ENCODE data around the gene DPF1.
"Not testable (repeated sequence)": the region's sequence is repeated elsewhere in the genome, so short reads cannot be mapped to it uniquely, and the experiment has no call there.

DPF1 gene

GRCh38 chr19:38250821-38251563 lies 27.0 kb upstream of the DPF1 start:
- DNase-seq (ENCODE audit: low read depth, low spot score): no peak

GRCh38 chr19:38250428-38250820 lies 26.4 kb upstream of the DPF1 start:
- no peak for DNase-seq (ENCODE audit: low read depth, low spot score)

- no peak for DNase-seq (ENCODE audit: low read depth, low spot score)
Measured at GRCh38 chr19:38248421-38248820, 24.4 kb upstream of the DPF1 start.

- DNase-seq (ENCODE audit: low read depth, low spot score): no peak
Measured at GRCh38 chr19:38247734-38248268, 23.8 kb upstream of the DPF1 start.

GRCh38 chr19:38247126-38247525 lies 23.1 kb upstream of the DPF1 start:
- DNase-seq (ENCODE audit: low read depth, low spot score): no peak

GRCh38 chr19:38245826-38246498 lies 21.9 kb upstream of the DPF1 start:
- no peak for DNase-seq (ENCODE audit: low read depth, low spot score)

GRCh38 chr19:38243279-38243673 lies 19.3 kb upstream of the DPF1 start:
- DNase-seq (ENCODE audit: low read depth, low spot score): no peak

- no peak for DNase-seq (ENCODE audit: low read depth, low spot score)
Measured at GRCh38 chr19:38239816-38240215, 15.8 kb upstream of the DPF1 start.

GRCh38 chr19:38234615-38235014 lies 10.6 kb upstream of the DPF1 start:
- no peak for DNase-seq (ENCODE audit: low read depth, low spot score)

GRCh38 chr19:38233740-38234251 lies 9.8 kb upstream of the DPF1 start:
- DNase-seq (ENCODE audit: low read depth, low spot score): no peak

- DNase-seq (ENCODE audit: low read depth, low spot score): no peak
Measured at GRCh38 chr19:38231918-38232317, 7.9 kb upstream of the DPF1 start.

- not testable (repeated sequence) for DNase-seq (ENCODE audit: low read depth, low spot score)
Measured at GRCh38 chr19:38230506-38231133, 6.6 kb upstream of the DPF1 start.

- no peak for DNase-seq (ENCODE audit: low read depth, low spot score)
Measured at GRCh38 chr19:38229585-38230073, 5.6 kb upstream of the DPF1 start.

GRCh38 chr19:38228491-38229439 lies 4.7 kb upstream of the DPF1 start:
- DNase-seq (ENCODE audit: low read depth, low spot score): no peak

GRCh38 chr19:38228005-38228377 lies 4.0 kb upstream of the DPF1 start:
- DNase-seq (ENCODE audit: low read depth, low spot score): no peak

GRCh38 chr19:38227287-38228004 lies 3.4 kb upstream of the DPF1 start:
- DNase-seq (ENCODE audit: low read depth, low spot score): no peak

- DNase-seq (ENCODE audit: low read depth, low spot score): not testable (repeated sequence)
Measured at GRCh38 chr19:38224863-38225218, 819 bp upstream of the DPF1 start.

- DNase-seq (ENCODE audit: low read depth, low spot score): no peak
Measured at GRCh38 chr19:38223617-38224013, 407 bp downstream of the DPF1 start.

GRCh38 chr19:38223119-38223523 lies 901 bp downstream of the DPF1 start:
- DNase-seq (ENCODE audit: low read depth, low spot score): no peak

Measured in brain pericyte (primary cell).